GM08714 (cell line): ENCODE results near the gene TEX44.

ENCODE experiments used
- H3K4me3 ChIP-seq: fragments of 200-500 bp; sonication (Bioruptor generic); 2 replicates; pipeline ENCODE4 v1.5.1; 2014; ENCODE audit warnings: mild to moderate bottlenecking, low read length, inconsistent platforms
- ZNF274 ChIP-seq: IDR thresholded peaks from 2 replicates; pipeline ENCODE4 v1.6.1; 2012; ENCODE audit warnings: mild to moderate bottlenecking, low read depth, low read length

The TEX44 gene

GRCh38 chr2:231622963-231623362 lies 30.3 kb downstream of the TEX44 start:
- no peak overlapping the region for H3K4me3 ChIP-seq
- TF ChIP-seq ZNF274 = no peak

GRCh38 chr2:231626449-231626848 lies 33.8 kb downstream of the TEX44 start:
- TF ChIP-seq ZNF274 = no peak
- no peak overlapping the region for H3K4me3 ChIP-seq

GRCh38 chr2:231627384-231628120 lies 34.9 kb downstream of the TEX44 start:
- no peak for TF ChIP-seq ZNF274
- no peak overlapping the region for H3K4me3 ChIP-seq

- no peak for TF ChIP-seq ZNF274
- H3K4me3 ChIP-seq = no peak overlapping the region
Measured at GRCh38 chr2:231632559-231633142, 40.0 kb downstream of the TEX44 start.

- no peak for TF ChIP-seq ZNF274
- H3K4me3 ChIP-seq = no peak overlapping the region
Measured at GRCh38 chr2:231633241-231633976, 40.7 kb downstream of the TEX44 start.

- no peak overlapping the region for H3K4me3 ChIP-seq
Measured at GRCh38 chr2:231634412-231634811, 41.7 kb downstream of the TEX44 start.

GRCh38 chr2:231634951-231635875 lies 42.5 kb downstream of the TEX44 start:
- no peak overlapping the region for H3K4me3 ChIP-seq

More at GRCh38 chr2:231634412-231634811, 41.7 kb downstream of the TEX44 start:
- no peak for TF ChIP-seq ZNF274

GRCh38 chr2:231640241-231640640 lies 47.6 kb downstream of the TEX44 start:
- TF ChIP-seq ZNF274 = no peak
- H3K4me3 ChIP-seq = no peak overlapping the region

More at GRCh38 chr2:231634951-231635875, 42.5 kb downstream of the TEX44 start:
- no peak for TF ChIP-seq ZNF274

- H3K4me3 ChIP-seq = no peak overlapping the region
- TF ChIP-seq ZNF274 = no peak
Measured at GRCh38 chr2:231640641-231641111, 48.0 kb downstream of the TEX44 start.

- no peak for TF ChIP-seq ZNF274
- peak overlapping the region; percentile 13; the same call in 1 of the 2 replicates for H3K4me3 ChIP-seq
Measured at GRCh38 chr2:231642631-231643494, 50.2 kb downstream of the TEX44 start.

- no peak overlapping the region for H3K4me3 ChIP-seq
- TF ChIP-seq ZNF274 = no peak
Measured at GRCh38 chr2:231643495-231643888, 50.8 kb downstream of the TEX44 start.
